ENCODE data around the gene GPR108. TPM values are rescaled to one million over a fixed set of nuclear protein-coding genes. Genes with fewer than 3 reads are reported as not detected.

GPR108 gene
- total RNA-seq, 4 donors from 2014 or later = 57.1 to 80.0 (median 66.9) TPM

DNA sequence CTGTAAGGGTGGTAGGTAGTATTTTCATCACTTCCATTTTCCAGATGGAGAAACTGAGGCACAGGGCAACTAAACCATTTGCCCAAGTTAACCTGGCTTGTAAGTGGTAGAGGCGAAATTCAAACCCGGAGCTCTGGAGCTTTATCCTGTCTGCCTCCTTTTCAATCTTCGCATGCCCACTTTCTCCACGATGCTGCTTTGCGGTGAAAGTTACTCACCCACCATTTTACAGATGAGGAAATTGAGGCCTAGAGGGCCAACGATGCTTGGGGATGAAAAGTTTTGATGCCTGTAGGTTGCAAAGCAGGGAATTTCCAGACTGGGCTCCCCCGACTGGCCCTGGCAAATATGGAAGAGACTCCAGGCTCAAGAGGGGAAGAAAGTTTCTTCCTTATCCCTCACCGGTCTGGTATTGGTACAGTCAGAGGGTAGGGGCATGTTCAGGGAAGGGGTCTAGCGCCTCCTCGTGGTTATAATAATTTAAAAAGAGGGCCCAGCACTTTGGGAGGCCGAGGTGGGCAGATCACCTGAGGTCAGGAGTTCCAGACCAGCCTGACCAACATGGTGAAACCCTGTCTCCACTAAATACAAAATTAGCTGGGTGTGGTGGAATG lies 31.7 kb upstream of the GPR108 start:
- DNase-seq (ENCODE audit: low spot score in 2 of 2) = no peak
- TF ChIP-seq POLR2A (IDR thresholded peaks at IDR 0.05) = no peak
- TF ChIP-seq, protein P1, sequence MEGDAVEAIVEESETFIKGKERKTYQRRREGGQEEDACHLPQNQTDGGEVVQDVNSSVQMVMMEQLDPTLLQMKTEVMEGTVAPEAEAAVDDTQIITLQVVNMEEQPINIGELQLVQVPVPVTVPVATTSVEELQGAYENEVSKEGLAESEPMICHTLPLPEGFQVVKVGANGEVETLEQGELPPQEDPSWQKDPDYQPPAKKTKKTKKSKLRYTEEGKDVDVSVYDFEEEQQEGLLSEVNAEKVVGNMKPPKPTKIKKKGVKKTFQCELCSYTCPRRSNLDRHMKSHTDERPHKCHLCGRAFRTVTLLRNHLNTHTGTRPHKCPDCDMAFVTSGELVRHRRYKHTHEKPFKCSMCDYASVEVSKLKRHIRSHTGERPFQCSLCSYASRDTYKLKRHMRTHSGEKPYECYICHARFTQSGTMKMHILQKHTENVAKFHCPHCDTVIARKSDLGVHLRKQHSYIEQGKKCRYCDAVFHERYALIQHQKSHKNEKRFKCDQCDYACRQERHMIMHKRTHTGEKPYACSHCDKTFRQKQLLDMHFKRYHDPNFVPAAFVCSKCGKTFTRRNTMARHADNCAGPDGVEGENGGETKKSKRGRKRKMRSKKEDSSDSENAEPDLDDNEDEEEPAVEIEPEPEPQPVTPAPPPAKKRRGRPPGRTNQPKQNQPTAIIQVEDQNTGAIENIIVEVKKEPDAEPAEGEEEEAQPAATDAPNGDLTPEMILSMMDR (IDR thresholded peaks at IDR 0.05) = no peak
- H3K4me3 ChIP-seq (ENCODE audit: low read depth, poor library complexity, severe bottlenecking) = no peak overlapping the region
- intact Hi-C loops (cut with DNase I; ENCODE audit: low total_unique reads) = no loop called here
- 54 to 56% methylated on average over 11 of the region's 11 CpGs for WGBS, 2 donors

DNA sequence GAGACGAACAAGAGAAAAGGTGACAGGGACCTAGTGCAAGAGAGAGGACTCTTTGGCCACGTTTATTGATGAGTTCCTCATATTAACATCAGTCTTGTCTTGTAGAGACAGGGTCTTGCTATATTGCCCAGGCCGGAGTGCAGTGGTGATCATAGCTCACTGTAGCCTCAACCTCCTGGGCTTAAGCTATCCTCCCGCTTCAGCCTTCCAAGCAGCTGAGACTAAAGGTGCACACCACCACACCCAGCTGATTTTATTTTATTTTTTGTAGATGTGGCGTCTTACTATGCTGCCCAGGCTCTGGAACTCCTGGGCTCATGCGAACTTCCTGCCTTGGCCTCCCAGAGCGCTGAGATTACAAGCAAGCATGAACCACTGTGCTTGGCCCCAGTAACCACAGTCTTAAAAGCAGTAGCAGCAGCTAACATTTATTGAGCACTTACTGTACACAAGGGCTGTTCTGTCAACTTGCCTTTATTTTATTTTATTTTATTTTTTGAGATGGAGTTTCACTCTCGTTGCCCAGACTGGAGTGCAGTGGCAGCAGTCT lies 30.9 kb upstream of the GPR108 start:
- no peak overlapping the region for H3K4me3 ChIP-seq (ENCODE audit: low read depth, poor library complexity, severe bottlenecking)
- 60 to 62% methylated on average over 8 of the region's 8 CpGs for WGBS, 2 donors
- no peak for DNase-seq (ENCODE audit: low spot score in 2 of 2)
- TF ChIP-seq POLR2A (IDR thresholded peaks at IDR 0.05) = no peak
- TF ChIP-seq, protein P1 (IDR thresholded peaks at IDR 0.05) = no peak
- intact Hi-C loops (cut with DNase I; ENCODE audit: low total_unique reads) = no loop called here

DNA sequence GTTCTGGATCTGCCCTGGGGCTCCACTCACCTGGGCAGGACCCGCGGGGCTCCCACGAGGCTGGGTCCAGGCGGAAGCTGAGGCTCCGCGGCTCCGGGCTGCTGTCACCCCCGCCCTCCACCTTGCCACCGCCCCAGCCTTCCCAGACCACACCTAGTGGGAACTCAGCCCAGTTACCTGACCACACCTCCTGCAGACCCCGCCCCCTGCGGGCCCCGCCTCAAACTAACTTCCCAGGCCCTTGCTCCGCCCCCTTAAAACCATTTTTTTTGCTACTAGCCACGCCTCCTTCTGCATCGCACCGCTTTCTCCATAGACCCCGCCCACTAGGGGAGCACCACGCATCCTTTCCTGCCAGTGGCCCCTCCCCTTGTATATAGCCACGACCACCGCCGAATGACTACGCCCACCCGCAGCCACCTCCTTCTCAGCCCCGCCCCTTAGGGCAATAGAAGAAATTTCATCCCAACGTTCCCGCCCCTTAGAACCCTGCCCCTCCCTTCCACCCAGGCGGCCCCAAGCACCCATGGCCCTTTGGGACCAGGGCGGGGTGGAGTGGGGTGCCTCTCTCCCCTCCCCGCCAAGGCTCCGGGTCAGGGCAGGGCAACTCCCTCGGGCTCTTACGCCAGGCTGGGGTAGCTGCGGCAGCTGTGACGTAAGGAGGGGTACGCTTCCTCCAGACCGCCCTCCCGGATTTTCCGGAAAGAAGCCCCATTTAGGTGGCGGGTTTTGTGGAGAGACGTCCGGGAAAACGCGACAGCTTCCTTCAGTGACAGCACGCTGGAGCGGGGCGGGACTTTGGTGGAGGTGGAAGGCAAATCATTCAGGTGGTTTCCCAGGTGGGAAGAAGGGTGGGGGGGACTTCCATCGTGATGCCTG lies 30.2 kb upstream of the GPR108 start, which contains the start of gene SH2D3A:
Gene SH2D3A (minus strand): TSS at position 79 of the 879 bp plus-strand sequence. CDS start 3,687 bp downstream, outside the sequence.
- no peak for TF ChIP-seq POLR2A (IDR thresholded peaks at IDR 0.05)
- TF ChIP-seq, protein P1 (IDR thresholded peaks at IDR 0.05) = no peak
- peak; percentile 87 to 97 for DNase-seq (ENCODE audit: low spot score in 2 of 2)
- H3K4me3 ChIP-seq (ENCODE audit: low read depth, poor library complexity, severe bottlenecking) = peak within 1 kb of the TSS; percentile 4
- WGBS, 2 donors = 2 to 4% methylated on average over 41 to 46 of the region's 47 CpGs
- intact Hi-C loops (cut with DNase I; ENCODE audit: low total_unique reads) = no loop called here

DNA sequence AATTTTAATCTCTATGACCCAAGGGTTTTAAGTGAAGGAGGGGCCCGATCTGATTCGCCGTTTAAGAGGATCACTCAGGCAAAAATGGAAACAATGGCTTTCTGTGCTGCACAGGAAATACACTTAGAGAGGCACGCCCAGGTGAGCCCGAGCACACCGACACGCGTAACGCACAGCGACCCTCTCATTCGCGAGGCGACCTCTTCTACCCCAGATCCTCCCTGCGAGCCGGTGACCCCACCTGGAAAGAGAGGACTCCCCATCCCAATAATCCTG lies 29.6 kb upstream of the GPR108 start:
- intact Hi-C loops (cut with DNase I; ENCODE audit: low total_unique reads) = no loop called here
- WGBS, 2 donors = 3% methylated on average over 13 to 15 of the region's 15 CpGs
- DNase-seq (ENCODE audit: low spot score in 2 of 2) = no peak
- no peak for TF ChIP-seq POLR2A (IDR thresholded peaks at IDR 0.05)
- TF ChIP-seq, protein P1 (IDR thresholded peaks at IDR 0.05) = no peak
- H3K4me3 ChIP-seq (ENCODE audit: low read depth, poor library complexity, severe bottlenecking) = no peak overlapping the region

DNA sequence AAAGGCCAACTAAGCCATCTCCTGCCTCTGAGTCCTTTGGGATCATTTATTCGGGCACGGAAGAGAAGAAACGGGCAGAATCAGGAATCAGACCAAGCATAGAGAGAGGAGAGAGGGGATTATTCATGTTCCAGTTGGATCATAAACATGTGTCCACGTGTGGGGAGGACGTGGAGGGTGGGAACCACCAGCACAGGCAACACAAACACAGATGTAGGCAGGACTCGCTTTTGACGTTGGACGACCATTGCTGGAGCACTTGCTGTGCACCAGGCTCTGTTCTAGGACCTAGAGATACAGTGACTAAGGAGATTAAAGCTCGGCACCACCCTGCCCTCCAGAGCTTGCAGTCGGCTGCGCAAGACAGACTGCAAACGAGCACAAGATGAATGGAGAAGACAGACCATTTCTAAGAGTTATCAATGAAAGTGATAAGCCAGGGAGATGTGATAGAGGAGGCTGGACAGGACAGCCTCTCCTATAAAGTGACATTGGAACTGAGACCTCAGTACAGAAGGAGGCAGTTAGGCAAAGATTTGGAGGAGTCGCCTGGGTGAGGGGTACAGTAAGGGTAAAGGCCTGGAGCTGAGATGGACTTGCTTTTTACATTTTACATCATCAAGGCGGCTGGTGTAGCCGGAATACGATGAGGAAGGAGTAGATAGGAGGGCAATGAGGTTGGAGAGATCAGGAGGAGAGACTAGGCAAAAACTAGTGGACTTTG lies 29.1 kb upstream of the GPR108 start:
- peak overlapping the region; percentile 4 for H3K4me3 ChIP-seq (ENCODE audit: low read depth, poor library complexity, severe bottlenecking)
- intact Hi-C loops (cut with DNase I; ENCODE audit: low total_unique reads) = no loop called here
- TF ChIP-seq POLR2A (IDR thresholded peaks at IDR 0.05) = no peak
- TF ChIP-seq, protein P1 (IDR thresholded peaks at IDR 0.05) = no peak
- DNase-seq (ENCODE audit: low spot score in 2 of 2) = no peak
- 18 to 19% methylated on average over 16 of the region's 16 CpGs for WGBS, 2 donors
